NCI-H460 (cell line): Measurements from ENCODE around the gene GABRB2. TPM values are rescaled to one million over a fixed set of nuclear protein-coding genes. Genes with fewer than 3 reads are reported as not detected.

Experiments
- DNase-seq: peaks from one replicate; pipeline ENCODE4 v3.0.0-alpha.2; 2016; ENCODE audit warnings: low read depth; ENCODE audit errors: extremely low read depth
- total RNA-seq: library from RNA; depleted of rRNA; stranded (reverse); fragments of >200 nt; shearing (Covaris generic); gene quantifications from 2 replicates; pipeline ENCODE4 v1.2.3, GENCODE V29; 2014

GABRB2 gene
- total RNA-seq, 1 experiment from 2014 or later = not detected

- no peak for DNase-seq
Observed at GRCh38 chr5:161481922-161482321, 64.6 kb downstream of the GABRB2 start.

GRCh38 chr5:161471211-161471950, 75.1 kb downstream of the GABRB2 start:
- no peak for DNase-seq

- no peak for DNase-seq
Observed at GRCh38 chr5:161467703-161468102, 78.8 kb downstream of the GABRB2 start.

GRCh38 chr5:161460741-161461140, 85.8 kb downstream of the GABRB2 start:
- DNase-seq = no peak

GRCh38 chr5:161446655-161447054, 99.9 kb downstream of the GABRB2 start:
- DNase-seq = no peak

GRCh38 chr5:161442471-161442870, 104.1 kb downstream of the GABRB2 start:
- no peak for DNase-seq

GRCh38 chr5:161432798-161433197, 113.7 kb downstream of the GABRB2 start:
- DNase-seq = no peak

- DNase-seq = no peak
Observed at GRCh38 chr5:161431963-161432362, 114.6 kb downstream of the GABRB2 start.

GRCh38 chr5:161421067-161421466, 125.5 kb downstream of the GABRB2 start:
- DNase-seq = no peak

GRCh38 chr5:161420521-161420920, 126.0 kb downstream of the GABRB2 start:
- DNase-seq = no peak

- no peak for DNase-seq
Observed at GRCh38 chr5:161414896-161415295, 131.6 kb downstream of the GABRB2 start.

GRCh38 chr5:161414037-161414436, 132.5 kb downstream of the GABRB2 start:
- no peak for DNase-seq

- no peak for DNase-seq
Observed at GRCh38 chr5:161412792-161413191, 133.7 kb downstream of the GABRB2 start.

GRCh38 chr5:161411156-161411555, 135.4 kb downstream of the GABRB2 start:
- no peak for DNase-seq

GRCh38 chr5:161410640-161411039, 135.9 kb downstream of the GABRB2 start:
- DNase-seq = no peak

GRCh38 chr5:161409471-161409870, 137.1 kb downstream of the GABRB2 start:
- DNase-seq = no peak

- DNase-seq = no peak
Observed at GRCh38 chr5:161406880-161407279, 139.6 kb downstream of the GABRB2 start.

GRCh38 chr5:161403996-161404395, 142.5 kb downstream of the GABRB2 start:
- no peak for DNase-seq

GRCh38 chr5:161403121-161403520, 143.4 kb downstream of the GABRB2 start:
- DNase-seq = no peak

GRCh38 chr5:161400583-161400982, 145.9 kb downstream of the GABRB2 start:
- no peak for DNase-seq

- DNase-seq = no peak
Observed at GRCh38 chr5:161399996-161400562, 146.4 kb downstream of the GABRB2 start.

- DNase-seq = no peak
Observed at GRCh38 chr5:161397448-161397847, 149.1 kb downstream of the GABRB2 start.

GRCh38 chr5:161396171-161396570, 150.4 kb downstream of the GABRB2 start:
- no peak for DNase-seq
